ENCODE results near the gene MYH9.

MYH9 gene

GRCh38 chr22:36325154-36326031, 62.4 kb downstream of the MYH9 start:
- in situ Hi-C loops (cut with MboI; ENCODE audit: low pct_unique_long_range_greater_than_20kb, low sequenced_read_pairs, unreplicated experiment), result no loop called here
- no peak for DNase-seq (ENCODE audit: low spot score)
- TF ChIP-seq CTCF (IDR thresholded peaks at IDR 0.05; ENCODE audit: extremely low read depth, insufficient read depth, missing control alignments), result no peak

- in situ Hi-C loops (cut with MboI; ENCODE audit: low pct_unique_long_range_greater_than_20kb, low sequenced_read_pairs, unreplicated experiment), result no loop called here
- no peak for DNase-seq (ENCODE audit: low spot score)
- TF ChIP-seq CTCF (IDR thresholded peaks at IDR 0.05; ENCODE audit: extremely low read depth, insufficient read depth, missing control alignments), result no peak
Measured at GRCh38 chr22:36324414-36324813, 63.4 kb downstream of the MYH9 start.

GRCh38 chr22:36323855-36324331, 63.9 kb downstream of the MYH9 start:
- TF ChIP-seq CTCF (IDR thresholded peaks at IDR 0.05; ENCODE audit: extremely low read depth, insufficient read depth, missing control alignments), result no peak
- DNase-seq (ENCODE audit: low spot score), result no peak
- in situ Hi-C loops (cut with MboI; ENCODE audit: low pct_unique_long_range_greater_than_20kb, low sequenced_read_pairs, unreplicated experiment), result no loop called here

- no peak for DNase-seq (ENCODE audit: low spot score)
- no peak for TF ChIP-seq CTCF (IDR thresholded peaks at IDR 0.05; ENCODE audit: extremely low read depth, insufficient read depth, missing control alignments)
- in situ Hi-C loops (cut with MboI; ENCODE audit: low pct_unique_long_range_greater_than_20kb, low sequenced_read_pairs, unreplicated experiment), result no loop called here
Measured at GRCh38 chr22:36323182-36323854, 64.4 kb downstream of the MYH9 start.

- TF ChIP-seq CTCF (IDR thresholded peaks at IDR 0.05; ENCODE audit: extremely low read depth, insufficient read depth, missing control alignments), result no peak
- in situ Hi-C loops (cut with MboI; ENCODE audit: low pct_unique_long_range_greater_than_20kb, low sequenced_read_pairs, unreplicated experiment), result no loop called here
- DNase-seq (ENCODE audit: low spot score), result no peak
Measured at GRCh38 chr22:36322602-36322915, 65.2 kb downstream of the MYH9 start.

- no peak for TF ChIP-seq CTCF (IDR thresholded peaks at IDR 0.05; ENCODE audit: extremely low read depth, insufficient read depth, missing control alignments)
- in situ Hi-C loops (cut with MboI; ENCODE audit: low pct_unique_long_range_greater_than_20kb, low sequenced_read_pairs, unreplicated experiment), result no loop called here
- no peak for DNase-seq (ENCODE audit: low spot score)
Measured at GRCh38 chr22:36321797-36322601, 65.8 kb downstream of the MYH9 start.
